GM19397 (cell line): ENCODE results near the gene SPATA13.

Experiments used
- ATAC-seq: cut with Tn5 transposase; IDR thresholded peaks from one replicate; pipeline ENCODE4 v1.9.1; 2021; ENCODE audit warnings: mild to moderate bottlenecking, moderate library complexity; ENCODE audit not compliant: unreplicated experiment

The SPATA13 gene

GRCh38 chr13:24138911-24139310 is 21.6 kb upstream of the SPATA13 start:
- ATAC-seq, result no peak

- no peak for ATAC-seq
Measured at GRCh38 chr13:24141333-24141910, 19.1 kb upstream of the SPATA13 start.

GRCh38 chr13:24142453-24142852 is 18.1 kb upstream of the SPATA13 start:
- ATAC-seq, result no peak

GRCh38 chr13:24142886-24143285 is 17.6 kb upstream of the SPATA13 start:
- no peak for ATAC-seq

GRCh38 chr13:24145240-24145639 is 15.3 kb upstream of the SPATA13 start:
- no peak for ATAC-seq

GRCh38 chr13:24145674-24146073 is 14.8 kb upstream of the SPATA13 start:
- ATAC-seq, result no peak

- no peak for ATAC-seq
Measured at GRCh38 chr13:24146961-24147569, 13.5 kb upstream of the SPATA13 start.

GRCh38 chr13:24147570-24147963 is 13.0 kb upstream of the SPATA13 start:
- ATAC-seq, result no peak

- ATAC-seq, result no peak
Measured at GRCh38 chr13:24148414-24149235, 11.9 kb upstream of the SPATA13 start.

GRCh38 chr13:24149246-24150032 is 11.1 kb upstream of the SPATA13 start:
- no peak for ATAC-seq

- ATAC-seq, result no peak
Measured at GRCh38 chr13:24150572-24150971, 9.9 kb upstream of the SPATA13 start.

GRCh38 chr13:24151864-24152263 is 8.7 kb upstream of the SPATA13 start:
- ATAC-seq, result no peak

- no peak for ATAC-seq
Measured at GRCh38 chr13:24152292-24153214, 8.0 kb upstream of the SPATA13 start.

- ATAC-seq, result no peak
Measured at GRCh38 chr13:24153347-24153746, 7.2 kb upstream of the SPATA13 start.

GRCh38 chr13:24153979-24154701 is 6.4 kb upstream of the SPATA13 start:
- no peak for ATAC-seq

GRCh38 chr13:24159357-24159756 is 1.2 kb upstream of the SPATA13 start:
- ATAC-seq, result no peak

- peak; percentile 39 for ATAC-seq
Measured at GRCh38 chr13:24161010-24161775, 673 bp downstream of the SPATA13 start.

GRCh38 chr13:24161980-24162525 is 1.5 kb downstream of the SPATA13 start:
- no peak for ATAC-seq

- no peak for ATAC-seq
Measured at GRCh38 chr13:24162604-24163003, 2.1 kb downstream of the SPATA13 start.
